T follicular helper cell (primary cell): ENCODE results near the gene SLC8A1.

Experiments used
- DNase-seq: peaks from one replicate; pipeline ENCODE4 v3.0.0-alpha.2; 2020; ENCODE audit warnings: low read depth
- total RNA-seq, 2 experiments: gene quantifications; one replicate each; lab custom pipeline; 2026; lab: John Stamatoyannopoulos, UW

Gene SLC8A1
- total RNA-seq, result 0.04 to 0.12 reads per million in 2 experiments

DNA sequence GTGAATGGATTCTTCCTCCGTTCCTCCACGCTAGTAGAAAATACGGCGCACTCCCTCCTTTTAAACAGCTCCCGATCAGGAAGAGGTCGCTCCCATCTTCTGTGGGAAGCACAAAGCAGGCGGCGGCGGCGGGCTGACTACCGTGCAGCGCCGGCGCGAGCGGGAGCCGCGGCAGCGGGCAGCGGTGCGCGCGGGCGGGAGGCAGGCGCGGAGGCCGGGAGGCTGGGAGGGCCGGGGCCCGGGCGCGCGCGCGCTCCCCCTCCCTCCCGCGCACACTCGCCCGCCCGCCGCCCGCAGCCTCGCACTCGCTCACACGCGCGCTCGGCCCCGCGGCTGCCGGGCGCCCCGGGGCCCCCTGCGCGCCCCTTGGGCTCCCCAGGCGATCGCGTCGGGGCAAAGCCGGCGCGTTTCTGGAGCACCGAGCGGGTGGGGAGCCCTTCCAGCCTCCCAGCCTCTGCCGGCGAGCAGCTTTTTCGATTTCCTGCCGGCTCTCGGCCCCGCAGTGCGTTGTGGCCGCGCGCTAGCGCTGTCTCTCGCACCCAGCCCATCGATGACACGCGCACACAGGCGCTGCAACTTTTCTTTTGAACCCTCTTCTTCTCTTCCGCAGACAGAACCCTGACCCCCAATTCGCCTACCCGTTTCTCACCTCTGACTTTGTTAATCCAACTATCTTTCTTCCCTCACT, at the start of gene SLC8A1:
SLC8A1 (minus strand) TSS at position 173 of the 688 bp plus-strand sequence.
- DNase-seq, result no peak

DNA sequence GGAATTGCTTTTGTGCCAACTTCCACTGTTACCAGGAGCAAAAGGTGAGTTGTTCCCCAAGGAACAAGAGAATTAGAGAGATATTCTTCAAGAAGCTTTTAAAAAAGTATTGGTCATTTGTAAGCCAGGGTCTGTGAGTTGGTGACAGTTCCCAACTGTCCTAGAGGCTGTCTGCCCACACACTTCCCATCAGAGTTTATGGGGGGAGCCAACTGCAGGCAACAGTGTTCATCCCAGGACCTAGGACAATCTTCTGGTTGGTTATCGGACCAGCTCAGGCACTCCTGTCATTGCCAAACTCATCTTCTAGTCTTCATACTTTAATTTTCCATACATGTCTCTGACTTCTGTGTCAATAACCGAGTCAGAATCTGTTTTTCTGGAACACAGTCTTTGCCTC, 47.5 kb upstream of the SLC8A1 start:
- DNase-seq, result no peak

GRCh38 chr2:40497251-40497859, 45.5 kb upstream of the SLC8A1 start:
- DNase-seq, result no peak

DNA sequence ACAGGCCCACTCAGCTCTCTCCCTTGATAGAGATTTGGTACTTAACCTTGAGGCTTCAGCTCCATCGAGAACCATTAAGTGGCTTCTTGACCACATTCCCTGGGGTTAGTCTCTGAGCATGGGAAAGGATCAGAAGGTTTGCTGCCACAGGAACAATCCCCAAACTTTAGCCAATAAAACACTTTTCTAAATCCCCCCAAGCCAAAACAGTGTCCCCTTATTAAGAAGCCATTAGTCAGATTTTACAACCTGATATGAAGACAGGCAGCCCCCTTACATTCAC, 37.7 kb upstream of the SLC8A1 start:
- DNase-seq, result no peak

- DNase-seq, result no peak
These were observed 37.2 kb upstream of the SLC8A1 start for GRCh38 chr2:40488927-40489677.

- no peak for DNase-seq
These were observed 36.3 kb upstream of the SLC8A1 start for GRCh38 chr2:40488101-40488601.

DNA sequence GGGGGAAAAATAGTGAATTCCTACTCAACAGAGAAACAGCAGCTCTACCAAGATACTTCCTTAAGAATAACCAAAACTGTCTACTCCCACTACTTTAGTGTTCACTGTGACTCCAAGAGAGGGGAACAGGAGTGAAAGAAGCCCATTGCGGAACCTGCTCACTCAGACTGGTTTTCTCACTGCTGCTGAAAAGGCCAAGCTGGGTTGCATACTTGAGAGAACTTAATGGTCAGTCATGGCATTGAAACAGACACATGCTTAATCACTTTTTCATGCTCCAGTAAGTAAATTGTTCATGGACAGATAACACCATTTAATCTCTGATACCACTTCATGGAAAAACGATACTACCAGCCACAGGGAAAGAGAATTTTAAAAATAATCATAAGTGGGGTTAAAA, 35.7 kb upstream of the SLC8A1 start:
- no peak for DNase-seq

DNA sequence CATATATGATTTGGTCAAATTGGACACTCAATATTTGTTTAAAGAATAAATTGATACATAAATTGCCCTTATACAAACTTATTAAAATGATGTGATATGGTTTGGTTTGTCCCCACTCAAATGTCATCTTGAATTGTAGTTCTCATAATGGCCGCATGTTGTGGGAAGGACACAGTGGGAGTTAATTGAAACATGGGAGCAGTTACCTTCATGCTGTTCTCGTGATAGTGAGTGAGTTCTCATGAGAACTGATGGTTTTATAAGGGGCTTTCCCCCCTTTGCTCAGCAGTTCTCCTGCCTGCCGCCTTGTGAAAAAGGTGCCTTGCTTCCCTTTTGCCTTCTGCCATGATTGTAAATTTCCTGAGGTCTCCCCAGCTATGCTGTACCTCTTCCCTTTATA, 34.0 kb upstream of the SLC8A1 start:
- no peak for DNase-seq

DNA sequence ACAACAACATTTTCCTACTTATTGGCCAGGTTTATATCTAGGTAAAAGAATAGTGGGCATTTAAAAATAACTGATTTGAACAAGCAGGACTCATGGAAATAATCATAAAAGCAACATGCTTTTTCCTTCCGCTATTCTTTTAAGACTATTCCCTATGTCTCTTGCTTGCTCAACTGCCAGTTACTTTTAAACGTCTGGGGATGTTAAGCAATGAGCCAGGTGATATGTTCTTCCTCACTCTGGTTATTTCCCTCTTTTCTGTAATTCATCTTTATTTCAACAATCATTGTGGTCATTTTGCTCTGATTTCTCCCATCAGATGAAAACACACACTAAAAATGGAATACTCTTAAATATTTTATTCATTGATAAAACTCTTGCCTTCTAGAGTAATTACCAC, 33.4 kb upstream of the SLC8A1 start:
- no peak for DNase-seq

- no peak for DNase-seq
These were observed 31.8 kb upstream of the SLC8A1 start for GRCh38 chr2:40483549-40484243.

DNA sequence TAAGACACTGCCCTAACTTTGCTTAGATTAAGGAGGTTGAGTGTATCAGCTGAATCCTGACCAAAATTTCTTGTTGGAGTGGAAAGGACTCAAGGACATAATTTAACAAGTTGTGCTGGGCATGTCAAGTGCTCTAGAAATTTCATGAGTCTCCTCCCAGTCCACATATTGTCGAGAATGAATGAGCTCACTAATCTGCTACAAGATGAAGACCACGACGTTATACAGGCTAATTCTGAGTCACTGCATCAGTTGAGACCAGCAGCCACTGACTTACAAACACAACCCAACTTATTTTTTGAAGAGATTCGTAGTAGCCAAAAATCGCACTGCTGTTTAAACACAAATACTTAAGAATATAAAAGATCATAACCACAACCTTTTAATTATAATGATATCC, 28.7 kb upstream of the SLC8A1 start:
- DNase-seq, result no peak

DNA sequence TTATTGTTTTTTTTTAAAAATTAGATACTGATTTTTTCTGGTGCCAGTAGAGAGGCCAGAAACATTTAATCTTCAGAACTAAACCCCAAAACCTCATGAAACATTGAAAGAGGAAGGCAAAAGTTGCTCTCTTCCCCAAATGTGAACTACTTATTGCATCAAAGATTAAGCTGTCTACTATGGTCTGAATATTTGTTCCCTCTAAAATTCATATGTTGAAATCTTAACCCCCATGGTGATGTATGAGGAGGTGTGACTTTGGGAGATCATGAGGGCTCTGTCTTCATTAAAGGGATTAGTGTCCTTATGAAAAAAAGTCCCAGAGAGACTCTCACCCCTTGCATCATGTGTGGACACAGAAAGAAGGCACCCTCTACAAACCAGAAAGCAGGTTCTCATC, 28.2 kb upstream of the SLC8A1 start:
- no peak for DNase-seq

DNA sequence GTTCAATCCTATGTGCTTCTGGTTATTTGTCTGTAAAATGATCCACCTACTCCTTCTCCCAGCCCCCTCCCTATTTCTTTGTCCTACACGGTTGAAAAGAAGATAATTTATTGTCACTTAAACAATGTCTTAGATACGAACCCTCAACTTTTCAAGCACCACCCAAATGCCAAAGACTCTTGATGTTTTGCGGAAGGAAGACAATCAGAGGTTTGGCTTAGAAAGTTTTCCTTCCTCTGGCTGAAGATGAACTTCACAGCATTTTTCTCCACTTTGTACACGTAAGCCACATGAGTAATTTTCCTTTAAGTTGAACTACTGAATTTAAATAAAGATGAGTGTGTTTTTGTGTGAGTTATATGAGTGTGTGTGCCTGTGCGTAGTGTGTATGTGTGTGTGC, 25.5 kb upstream of the SLC8A1 start:
- DNase-seq, result no peak

GRCh38 chr2:40476436-40476835, 24.5 kb upstream of the SLC8A1 start:
- no peak for DNase-seq

DNA sequence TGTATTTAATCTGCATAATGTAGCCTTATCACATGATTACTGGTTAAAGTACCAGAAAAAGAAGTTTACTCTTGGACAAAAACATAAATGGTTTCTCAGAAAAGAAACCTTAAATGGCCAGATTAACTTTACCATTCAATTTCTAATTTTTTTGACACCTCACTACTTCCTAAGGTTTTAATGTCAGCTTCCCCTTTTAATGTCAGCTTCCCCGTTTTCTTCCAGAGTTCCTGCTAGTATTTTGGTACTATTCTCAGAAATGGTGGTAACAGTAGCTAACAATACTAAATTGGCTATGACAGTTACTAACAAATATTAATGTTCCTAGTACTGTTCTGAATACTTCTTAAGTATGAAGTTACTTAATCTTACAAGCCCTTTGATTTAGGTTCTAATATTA, 22.4 kb upstream of the SLC8A1 start:
- no peak for DNase-seq

GRCh38 chr2:40471866-40472265, 20.0 kb upstream of the SLC8A1 start:
- DNase-seq, result no peak

GRCh38 chr2:40470822-40471813, 19.2 kb upstream of the SLC8A1 start:
- no peak for DNase-seq

DNA sequence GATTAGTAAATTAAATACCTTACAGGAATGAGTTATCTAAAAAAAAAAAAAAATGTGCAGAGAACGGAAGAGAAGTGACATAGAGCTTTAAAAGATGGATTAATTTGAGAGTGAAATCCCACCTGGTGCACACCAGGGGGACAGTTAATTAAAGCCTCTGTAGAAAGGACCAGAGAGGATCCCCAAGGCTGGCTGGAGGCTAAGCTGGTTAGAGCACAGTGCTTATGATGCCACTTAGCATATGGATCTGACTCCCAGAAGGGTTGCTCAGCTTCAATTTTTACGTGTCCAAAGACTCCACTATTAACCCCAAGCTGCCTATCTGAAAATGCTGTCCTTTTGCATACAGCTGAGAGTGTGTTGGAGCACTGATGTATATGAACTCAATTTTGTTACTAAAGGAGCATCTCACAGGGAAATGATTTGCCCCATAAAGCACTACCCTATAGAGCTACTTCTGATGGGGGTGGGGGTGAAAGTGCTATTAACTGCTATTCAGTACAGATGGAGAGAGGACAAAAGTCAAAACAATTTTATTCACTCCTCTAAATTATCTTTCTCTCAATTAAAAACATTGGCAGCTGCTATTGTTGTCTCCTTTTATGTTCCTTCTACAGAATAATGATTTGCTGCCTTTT, 15.2 kb upstream of the SLC8A1 start:
- DNase-seq, result no peak

GRCh38 chr2:40466332-40466906, 14.5 kb upstream of the SLC8A1 start:
- DNase-seq, result no peak

DNA sequence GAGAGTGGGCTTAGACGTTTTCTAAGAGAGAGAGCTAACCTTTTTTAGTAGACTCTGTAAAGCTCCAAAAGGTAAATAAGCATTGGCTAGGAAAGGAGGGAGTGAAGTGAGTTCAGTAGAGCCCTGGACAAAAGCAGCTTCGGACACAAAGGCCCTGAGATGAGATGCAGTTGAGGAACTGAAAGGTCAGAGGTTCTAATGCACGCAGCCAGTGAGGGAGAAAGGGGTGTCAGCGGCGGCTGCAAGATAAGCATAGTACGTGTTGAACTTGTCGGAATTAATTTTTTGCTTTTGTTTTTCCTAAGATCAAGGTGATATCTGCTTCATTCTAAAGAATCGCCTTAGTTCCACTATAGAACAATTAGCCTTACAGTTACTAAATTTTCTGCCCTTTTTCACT, 11.2 kb upstream of the SLC8A1 start:
- no peak for DNase-seq
